NCI-H128 (cell line): ENCODE data around the gene KCNAB3.

ENCODE experiments used
- DNase-seq: peaks from one replicate; lab custom pipeline; 2025; ENCODE audit not compliant: unreplicated experiment; lab: John Stamatoyannopoulos, UW

The KCNAB3 gene

GRCh38 chr17:7881276-7882054 lies 48.2 kb downstream of the KCNAB3 start:
- no peak for DNase-seq

GRCh38 chr17:7880076-7880868 lies 49.4 kb downstream of the KCNAB3 start:
- no peak for DNase-seq

- DNase-seq, result no peak
Measured at GRCh38 chr17:7878234-7878633, 51.4 kb downstream of the KCNAB3 start.

GRCh38 chr17:7875804-7876370 lies 53.8 kb downstream of the KCNAB3 start:
- DNase-seq, result no peak

- no peak for DNase-seq
Measured at GRCh38 chr17:7873051-7873450, 56.6 kb downstream of the KCNAB3 start.
